ENCODE data around the gene COLGALT1. TPM values are rescaled to one million over a fixed set of nuclear protein-coding genes. Genes with fewer than 3 reads are reported as not detected.
"Not testable (repeated sequence)": the region's sequence is repeated elsewhere in the genome, so short reads cannot be mapped to it uniquely, and the experiment has no call there.

The COLGALT1 gene
- total and polyA plus RNA-seq, 2 experiments from 2014 or later: 18.2 to 63.4 TPM

- no peak overlapping the region for H2AFZ ChIP-seq
- DNase-seq (ENCODE audit: low spot score): no peak
- no peaks in the 10 kb centered on the region for H3K27me3 ChIP-seq (ENCODE audit: insufficient read depth)
- H3K4me1 ChIP-seq (ENCODE audit: insufficient read depth): peaks cover 15% of the 10 kb centered on the region
- H3F3A ChIP-seq (replicated peaks; ENCODE audit: low read depth): peaks cover 10% of the 10 kb centered on the region; the same call in 1 of the 2 replicates
- H3K4me3 ChIP-seq: no peak overlapping the region
- no peaks in the 10 kb centered on the region for H3K36me3 ChIP-seq (ENCODE audit: insufficient read depth)
- no peak for ATAC-seq
- H3K4me1 Mint-ChIP-seq: peaks cover 24% of the 10 kb centered on the region
- H3K9me2 ChIP-seq (ENCODE audit: insufficient read depth): no peaks in the 10 kb centered on the region
- peaks cover 9% of the 10 kb centered on the region for H3K27me3 Mint-ChIP-seq (ENCODE audit: insufficient read depth, low read depth, poor library complexity)
- H3K36me3 Mint-ChIP-seq (ENCODE audit: low read depth): peaks cover 29% of the 10 kb centered on the region
- no peak for TF ChIP-seq POLR2AphosphoS5 (IDR thresholded peaks at IDR 0.05; ENCODE audit: low read depth)
- TF ChIP-seq EZH2phosphoT487 (IDR thresholded peaks at IDR 0.05; ENCODE audit: unreplicated experiment): no peak
- TF ChIP-seq ZNF114 (CRISPR knock-in tag; IDR thresholded peaks at IDR 0.05): no peak
- no peak for TF ChIP-seq ETS1 (IDR thresholded peaks at IDR 0.05)
- no peak for TF ChIP-seq CREB1 (CRISPR knock-in tag; IDR thresholded peaks at IDR 0.05; ENCODE audit: low read depth)
- no peak for TF ChIP-seq NANOG (IDR thresholded peaks at IDR 0.05; ENCODE audit: borderline replicate concordance)
- no peak for TF ChIP-seq JUNB (IDR thresholded peaks at IDR 0.05; ENCODE audit: unreplicated experiment)
- no peaks in the 10 kb centered on the region for H4K20me1 ChIP-seq (replicated peaks; ENCODE audit: insufficient read depth)
- no peaks in the 10 kb centered on the region for H3K79me2 ChIP-seq (replicated peaks; ENCODE audit: insufficient read depth)
- H3K9me3 Mint-ChIP-seq: no peaks in the 10 kb centered on the region
- no peak overlapping the region for H3K4me2 ChIP-seq
- no peak overlapping the region for H3K27ac Mint-ChIP-seq
- H3K4me3 Mint-ChIP-seq: no peak overlapping the region
- no peak overlapping the region for H3K27ac ChIP-seq (ENCODE audit: low read depth)
These were observed 28.7 kb downstream of the COLGALT1 start for GRCh38 chr19:17584132-17584531.

- not testable (repeated sequence) for H3K36me3 ChIP-seq (ENCODE audit: insufficient read depth); H2AFZ ChIP-seq; H3K4me2 ChIP-seq; H3F3A ChIP-seq (replicated peaks; ENCODE audit: low read depth); H3K27ac Mint-ChIP-seq; H3K9me3 Mint-ChIP-seq; H3K27ac ChIP-seq (ENCODE audit: low read depth); H3K4me3 ChIP-seq; H3K79me2 ChIP-seq (replicated peaks; ENCODE audit: insufficient read depth); H4K20me1 ChIP-seq (replicated peaks; ENCODE audit: insufficient read depth); ATAC-seq; DNase-seq (ENCODE audit: low spot score); H3K9me2 ChIP-seq (ENCODE audit: insufficient read depth); H3K4me3 Mint-ChIP-seq; H3K27me3 Mint-ChIP-seq (ENCODE audit: insufficient read depth, low read depth, poor library complexity); H3K4me1 ChIP-seq (ENCODE audit: insufficient read depth); H3K27me3 ChIP-seq (ENCODE audit: insufficient read depth)
- Mint-ChIP-seq H3K36me3 (ENCODE audit: low read depth) (peaks cover 19% of the 10 kb centered on the region), H3K4me1 (peaks cover 12% of the 10 kb centered on the region)
These were observed 29.9 kb downstream of the COLGALT1 start for GRCh38 chr19:17585395-17585794.

GRCh38 chr19:17590866-17591265 is 35.4 kb downstream of the COLGALT1 start:
- Histone ChIP-seq H4K20me1 (replicated peaks; ENCODE audit: insufficient read depth) (no peaks in the 10 kb centered on the region), H3K79me2 (replicated peaks; ENCODE audit: insufficient read depth) (no peaks in the 10 kb centered on the region), H2AFZ (no peak overlapping the region), H3K4me2 (no peak overlapping the region), H3K4me1 (ENCODE audit: insufficient read depth) (no peaks in the 10 kb centered on the region), H3K36me3 (ENCODE audit: insufficient read depth) (no peaks in the 10 kb centered on the region), H3K9me2 (ENCODE audit: insufficient read depth) (no peaks in the 10 kb centered on the region), H3F3A (replicated peaks; ENCODE audit: low read depth) (no peaks in the 10 kb centered on the region), H3K27me3 (ENCODE audit: insufficient read depth) (no peaks in the 10 kb centered on the region), H3K27ac (ENCODE audit: low read depth) (no peak overlapping the region), H3K4me3 (no peak overlapping the region)
- ATAC-seq (no peak), DNase-seq (ENCODE audit: low spot score) (no peak)
- no peaks in the 10 kb centered on the region for H3K4me1 Mint-ChIP-seq
- peaks cover 2% of the 10 kb centered on the region for H3K27me3 Mint-ChIP-seq (ENCODE audit: insufficient read depth, low read depth, poor library complexity)
- peaks cover 4% of the 10 kb centered on the region; the same call in 1 of the 3 replicates for H3K36me3 Mint-ChIP-seq (ENCODE audit: low read depth)
- no peak overlapping the region for H3K27ac Mint-ChIP-seq
- H3K4me3 Mint-ChIP-seq: no peak overlapping the region
- no peaks in the 10 kb centered on the region; the same call in 2 of the 3 replicates for H3K9me3 Mint-ChIP-seq
- no peak for TF ChIP-seq ZNF114 (CRISPR knock-in tag; IDR thresholded peaks at IDR 0.05)
- TF ChIP-seq CREB1 (CRISPR knock-in tag; IDR thresholded peaks at IDR 0.05; ENCODE audit: low read depth): no peak
- no peak for TF ChIP-seq ZNF462 (CRISPR knock-in tag; IDR thresholded peaks at IDR 0.05)
- no peak for TF ChIP-seq EZH2 (IDR thresholded peaks at IDR 0.05; ENCODE audit: low read depth, unreplicated experiment)
- TF ChIP-seq ETS1 (IDR thresholded peaks at IDR 0.05): no peak
- TF ChIP-seq EZH2phosphoT487 (IDR thresholded peaks at IDR 0.05; ENCODE audit: unreplicated experiment): no peak
